NB4 (cell line): ENCODE measurements around the gene TRMT44.

Experiments used
- DNase-seq: peaks from one replicate; pipeline ENCODE4 v3.0.0; 2010; ENCODE audit warnings: low read depth
- H3K4me3 ChIP-seq: one replicate; pipeline ENCODE4 v1.5.1; 2011; ENCODE audit warnings: mild to moderate bottlenecking, low read depth, low read length, moderate library complexity
- CTCF ChIP-seq: IDR thresholded peaks from one replicate; pipeline ENCODE4 v1.5.1; 2012; ENCODE audit warnings: low read depth, low read length
- MAX ChIP-seq: IDR thresholded peaks from 2 replicates; pipeline ENCODE4 v1.6.1; 2011; ENCODE audit warnings: low read depth, low read length
- MYC ChIP-seq: IDR thresholded peaks from 2 replicates; pipeline ENCODE4 v1.6.1; 2011; ENCODE audit warnings: low read depth, low read length
- POLR2A ChIP-seq: IDR thresholded peaks from 2 replicates; pipeline ENCODE4 v1.6.1; 2011; ENCODE audit warnings: mild to moderate bottlenecking; ENCODE audit not compliant: insufficient read length; ENCODE audit errors: extremely low read depth

TRMT44 gene

DNA sequence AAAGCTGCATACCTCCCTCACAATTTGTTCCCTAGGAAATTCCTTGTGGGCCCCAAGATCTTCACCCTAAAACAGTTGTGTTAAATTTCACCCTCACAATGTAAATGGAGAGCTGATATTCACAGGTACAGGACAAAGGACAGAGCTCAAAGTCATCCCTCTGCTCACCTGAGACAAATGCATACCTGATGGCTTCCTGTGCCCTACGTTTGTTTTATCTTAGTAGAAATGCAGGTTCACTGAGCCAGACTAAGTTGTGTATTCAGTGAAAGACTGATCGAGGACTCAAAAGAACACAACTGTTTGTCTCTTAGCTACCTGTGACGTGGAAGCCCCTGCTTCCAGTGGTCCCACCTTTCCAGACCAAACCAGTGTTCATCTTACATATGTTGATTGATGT, 53.6 kb downstream of the TRMT44 start:
- no peak overlapping the region for H3K4me3 ChIP-seq
- TF ChIP-seq MYC (no peak), POLR2A (no peak), CTCF (no peak), MAX (no peak)
- no peak for DNase-seq

DNA sequence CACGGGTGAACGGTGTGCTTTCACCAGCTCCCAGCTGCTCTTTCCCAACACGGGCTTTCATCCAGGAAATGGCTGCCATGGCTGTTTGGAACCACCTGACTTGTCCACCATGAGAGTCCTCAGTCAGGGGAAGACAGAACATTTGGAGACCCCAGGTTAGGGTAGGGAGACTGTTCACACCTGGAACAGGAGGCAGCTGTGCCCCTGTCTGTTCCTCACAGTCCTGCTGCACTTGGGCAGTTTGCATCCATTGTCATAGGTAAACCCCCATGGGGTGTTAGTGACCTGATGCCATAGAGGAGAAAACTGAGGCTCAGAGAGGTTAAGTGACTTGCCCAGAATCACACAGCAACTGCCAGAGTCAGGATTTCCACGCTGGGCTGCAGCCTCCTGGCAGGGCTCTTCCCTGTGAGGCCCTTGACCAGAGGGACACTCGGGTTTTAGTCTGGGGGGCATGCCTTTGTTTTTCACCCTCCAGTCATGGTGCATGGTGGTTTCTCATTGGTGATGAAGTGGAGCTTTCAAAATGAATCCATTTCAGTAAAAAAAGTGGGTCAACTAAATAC, 54.5 kb downstream of the TRMT44 start:
- no peak for DNase-seq
- no peak for TF ChIP-seq POLR2A
- no peak for TF ChIP-seq CTCF
- no peak for TF ChIP-seq MYC
- TF ChIP-seq MAX = no peak
- H3K4me3 ChIP-seq = no peak overlapping the region

GRCh38 chr4:8495803-8496202, 55.2 kb downstream of the TRMT44 start:
- no peak overlapping the region for H3K4me3 ChIP-seq
- no peak for TF ChIP-seq CTCF
- TF ChIP-seq POLR2A = no peak
- no peak for TF ChIP-seq MAX
- peak; percentile 39 for DNase-seq

DNA sequence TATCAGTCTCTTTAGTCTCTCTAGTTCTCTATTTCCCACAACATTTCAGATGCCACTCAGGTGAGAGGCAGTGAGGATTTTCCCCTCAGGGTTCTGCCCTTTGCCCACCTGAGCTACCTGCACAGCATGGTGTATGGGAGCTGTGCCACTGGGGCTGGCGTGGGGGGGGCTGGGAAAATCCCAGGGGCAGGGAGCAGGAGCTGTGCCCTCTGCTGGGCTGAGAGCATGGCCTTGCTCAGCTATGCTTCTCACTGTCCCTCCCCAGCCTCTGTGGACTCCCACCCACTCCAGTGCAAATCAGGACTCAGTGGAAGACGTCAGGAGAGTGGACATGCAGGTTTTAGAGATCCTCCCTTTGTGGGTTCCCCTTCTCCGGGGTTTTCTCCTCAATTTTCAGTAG, 57.2 kb downstream of the TRMT44 start:
- H3K4me3 ChIP-seq = no peak overlapping the region
- DNase-seq = no peak
- no peak for TF ChIP-seq CTCF
- no peak for TF ChIP-seq POLR2A
- TF ChIP-seq MYC = no peak
- TF ChIP-seq MAX = no peak

GRCh38 chr4:8500966-8501365, 60.4 kb downstream of the TRMT44 start:
- no peak overlapping the region for H3K4me3 ChIP-seq
- DNase-seq = no peak
- TF ChIP-seq CTCF (no peak), POLR2A (no peak), MYC (no peak), MAX (no peak)
